Muscle of leg (tissue), 16 donors: Measurements from ENCODE around the gene PLPP2. TPM values are rescaled to one million over a fixed set of nuclear protein-coding genes. Genes with fewer than 3 reads are reported as not detected.

ENCODE experiments used
- DNase-seq: peaks from one replicate; pipeline ENCODE4 v3.0.0; 2013
- H3K27ac ChIP-seq: one replicate; pipeline ENCODE4 v1.5.1; 2013; ENCODE audit warnings: mild to moderate bottlenecking, low read length, control low read depth
- H3K27me3 ChIP-seq: one replicate; pipeline ENCODE4 v1.6.1; 2013; ENCODE audit warnings: low read length; ENCODE audit not compliant: control insufficient read depth, insufficient read depth
- H3K36me3 ChIP-seq: one replicate; pipeline ENCODE4 v1.6.1; 2013; ENCODE audit warnings: low read length; ENCODE audit not compliant: control insufficient read depth, insufficient read depth
- H3K4me1 ChIP-seq: one replicate; pipeline ENCODE4 v1.6.1; 2013; ENCODE audit warnings: low read length; ENCODE audit not compliant: control insufficient read depth, insufficient read depth
- H3K4me3 ChIP-seq: one replicate; pipeline ENCODE4 v1.5.1; 2013; ENCODE audit warnings: low read length, control low read depth
- H3K9me3 ChIP-seq: replicated peaks from 2 replicates; pipeline ENCODE4 v1.6.1; 2013; ENCODE audit warnings: low read depth, low read length; ENCODE audit not compliant: control insufficient read depth
- WGBS: methylation state at CpG from one replicate; pipeline ENCODE4 v1.1.5; 2013; ENCODE audit warnings: missing lambda C conversion rate; ENCODE audit not compliant: insufficient coverage; 5-methylcytosine and 5-hydroxymethylcytosine counted together
- long read RNA-seq, 11 donors: transcript quantifications; one replicate each; lab custom pipeline, GENCODE V29; 2026
- polyA plus RNA-seq, 8 donors: library from polyadenylated mRNA; unstranded; fragments of 120-200 nt; gene quantifications; one replicate each; pipeline versions ENCODE4 v1.2.1 to v1.2.3, GENCODE V29; 2013; ENCODE audit warnings: inconsistent platforms in 1 of 8, low replicate concordance in 1 of 8; ENCODE audit not compliant: insufficient read length in 8 of 8, insufficient read depth in 1 of 8
- total RNA-seq: library from RNA; stranded (reverse); fragments of 120-200 nt; gene quantifications from one replicate; pipeline ENCODE4 v1.2.4, GENCODE V29; 2013

The PLPP2 gene
- total RNA-seq (0.58 TPM), polyA plus RNA-seq (1 to 10 TPM in 2 of 8 donors, under 1 TPM in 6; 0.21 to 1.6 (median 0.42) TPM)
- long read RNA-seq, donor 1, result 0 reads
- long read RNA-seq, donor 2, result 0 reads
- long read RNA-seq, donor 3, partial matches to known transcripts, result 0 of 1 reads
- long read RNA-seq, donor 3, other reads (novel, unspliced or antisense), result 0 of 1 reads
- long read RNA-seq, donor 4, result 0 reads
- long read RNA-seq, donor 5, result 0 reads
- long read RNA-seq, donor 6, result 0 reads
- long read RNA-seq, donor 7, result 0 reads
- long read RNA-seq, donor 8, result 0 reads
- long read RNA-seq, donor 9, result 0 reads
- long read RNA-seq, donor 10, result 0 reads
- long read RNA-seq, donor 11, result 0 reads

DNA sequence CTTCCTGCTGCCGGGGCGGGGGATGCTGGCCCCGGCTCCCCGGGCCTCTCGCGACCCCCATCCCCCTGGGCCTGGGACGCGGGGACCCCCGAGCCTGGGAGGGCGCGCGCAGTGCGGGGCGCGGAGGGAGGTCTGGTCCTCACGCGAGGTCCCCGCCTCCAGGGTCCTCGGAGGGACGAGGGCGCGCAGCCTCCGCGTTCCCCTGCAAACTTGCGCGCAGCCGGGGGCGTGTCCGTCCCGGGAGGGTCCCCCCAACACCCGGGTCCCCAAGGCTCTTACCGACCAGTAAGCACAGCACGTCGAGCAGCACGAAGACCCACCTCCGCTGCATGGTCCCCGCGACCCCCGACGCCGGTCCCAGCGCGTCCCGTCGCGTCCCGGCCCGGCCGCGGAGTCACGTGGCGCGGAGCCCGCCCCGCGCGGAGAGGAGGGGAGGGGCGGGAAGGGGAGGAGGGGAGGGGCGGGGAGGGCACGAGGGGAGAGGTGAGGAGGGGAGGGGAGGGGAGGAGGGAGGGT is at the start of gene PLPP2:
Gene PLPP2, minus strand, starts transcription at position 398 of the 516 bp plus-strand sequence. Its CDS starts 67 bp downstream, at position 331.
- H3K27ac ChIP-seq, result no peak within 1 kb of the TSS
- peaks cover 72% of the 10 kb centered on the region for H3K27me3 ChIP-seq
- no peaks in the 10 kb centered on the region for H3K36me3 ChIP-seq
- no peak within 1 kb of the TSS for H3K4me3 ChIP-seq
- H3K4me1 ChIP-seq, result peaks cover 25% of the 10 kb centered on the region
- WGBS, result under 1% methylated on average over 34 of the region's 60 CpGs
- no peaks in the 10 kb centered on the region for H3K9me3 ChIP-seq
- DNase-seq, result no peak

DNA sequence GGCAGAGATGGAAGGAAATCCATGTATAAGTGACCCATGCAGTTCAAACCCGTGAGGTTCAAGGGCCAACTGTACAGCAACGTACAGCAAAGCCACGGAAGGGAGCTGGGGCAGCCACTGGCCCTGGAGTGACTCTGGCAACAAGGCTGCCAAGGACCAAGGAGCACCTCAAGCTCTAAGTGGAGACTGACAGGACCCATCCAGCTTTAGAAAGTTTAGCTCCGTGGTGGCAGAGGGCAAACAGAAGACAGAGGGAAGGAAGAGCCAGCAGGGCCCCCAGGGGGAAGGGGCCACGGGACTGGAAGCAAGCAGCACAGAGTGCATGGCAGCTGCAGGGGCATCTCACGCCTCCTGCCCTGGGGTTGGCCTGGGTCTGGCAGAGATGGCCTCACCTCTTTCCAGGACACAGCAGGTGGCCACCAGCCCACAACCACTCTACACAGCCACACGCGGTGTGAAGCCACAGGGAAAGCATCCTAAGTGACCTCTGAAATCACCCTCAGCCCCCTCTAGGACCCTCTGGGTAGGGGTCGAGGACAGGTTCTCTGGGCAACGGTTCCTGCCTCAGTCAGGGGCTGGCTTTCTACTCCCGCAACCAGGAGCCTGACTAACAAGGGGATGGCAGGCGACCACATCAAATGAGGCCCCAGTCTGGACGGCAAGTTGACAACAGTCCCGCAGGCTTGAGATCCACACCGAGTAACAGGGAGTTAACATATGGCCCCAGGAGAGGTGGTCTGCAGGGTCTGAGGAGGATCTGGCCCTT is 49.6 kb upstream of the PLPP2 start:
- no peak for DNase-seq
- H3K27ac ChIP-seq, result no peak overlapping the region
- 53% methylated on average over 12 of the region's 15 CpGs for WGBS
- peaks cover 5% of the 10 kb centered on the region for H3K27me3 ChIP-seq
- H3K4me3 ChIP-seq, result no peak overlapping the region
- peaks cover 38% of the 10 kb centered on the region for H3K4me1 ChIP-seq
- H3K36me3 ChIP-seq, result peaks cover 29% of the 10 kb centered on the region
- H3K9me3 ChIP-seq, result no peaks in the 10 kb centered on the region

DNA sequence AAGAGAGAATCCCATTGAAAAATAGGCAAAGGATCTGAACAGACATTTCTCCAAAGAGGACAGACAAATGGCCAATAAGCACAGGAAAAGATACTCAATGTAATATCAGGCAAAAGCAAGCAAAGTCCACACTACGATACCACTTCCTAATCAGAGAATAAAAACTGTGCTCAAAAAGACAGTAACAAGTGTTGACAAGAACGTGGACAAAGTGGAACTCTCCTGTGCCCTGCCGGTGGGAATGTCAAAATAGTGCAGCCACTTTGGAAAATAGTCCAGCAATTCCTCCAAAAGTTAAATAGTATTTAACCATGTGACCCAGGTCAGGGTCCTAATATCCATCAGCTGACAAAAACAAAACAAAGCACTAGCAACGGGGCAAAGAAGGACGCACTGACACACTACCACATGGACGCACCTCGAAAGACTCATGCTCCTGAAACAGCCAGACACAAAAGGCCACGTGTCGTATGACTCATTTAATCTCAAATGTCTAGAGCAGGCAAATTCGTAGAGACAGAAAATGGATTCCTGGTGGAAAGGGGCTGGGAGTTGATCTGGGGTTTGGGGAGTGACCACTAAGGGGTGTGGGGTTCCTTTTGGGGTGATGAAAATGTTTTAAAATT is 48.2 kb upstream of the PLPP2 start:
- no peaks in the 10 kb centered on the region for H3K27me3 ChIP-seq
- H3K4me1 ChIP-seq, result peaks cover 34% of the 10 kb centered on the region
- 92% methylated on average over 4 of the region's 10 CpGs for WGBS
- no peak overlapping the region for H3K4me3 ChIP-seq
- no peak for DNase-seq
- H3K9me3 ChIP-seq, result no peaks in the 10 kb centered on the region
- H3K36me3 ChIP-seq, result peaks cover 43% of the 10 kb centered on the region
- no peak overlapping the region for H3K27ac ChIP-seq

DNA sequence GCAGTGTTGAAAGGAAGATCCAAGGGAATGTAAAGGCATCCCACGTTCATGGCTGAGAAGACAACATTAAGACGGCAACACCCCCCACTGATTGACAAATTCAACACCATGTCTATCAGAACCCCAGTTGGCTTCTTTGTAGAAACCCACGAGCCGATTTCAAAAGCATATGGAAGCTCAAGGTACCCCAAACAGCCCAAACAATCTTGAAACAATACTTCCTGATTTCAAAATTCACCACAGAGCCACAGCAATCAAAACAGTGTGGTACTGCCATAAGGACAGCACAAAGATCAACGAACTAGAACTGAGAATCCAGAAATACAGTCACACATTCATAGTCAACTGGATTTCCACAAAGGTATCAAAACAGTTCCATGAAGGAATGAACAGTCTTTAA is 47.2 kb upstream of the PLPP2 start:
- peaks cover 48% of the 10 kb centered on the region for H3K36me3 ChIP-seq
- DNase-seq, result no peak
- no peak overlapping the region for H3K27ac ChIP-seq
- H3K9me3 ChIP-seq, result no peaks in the 10 kb centered on the region
- H3K27me3 ChIP-seq, result no peaks in the 10 kb centered on the region
- peaks cover 29% of the 10 kb centered on the region for H3K4me1 ChIP-seq
- H3K4me3 ChIP-seq, result no peak overlapping the region
- 91% methylated on average over 4 of the region's 5 CpGs for WGBS

DNA sequence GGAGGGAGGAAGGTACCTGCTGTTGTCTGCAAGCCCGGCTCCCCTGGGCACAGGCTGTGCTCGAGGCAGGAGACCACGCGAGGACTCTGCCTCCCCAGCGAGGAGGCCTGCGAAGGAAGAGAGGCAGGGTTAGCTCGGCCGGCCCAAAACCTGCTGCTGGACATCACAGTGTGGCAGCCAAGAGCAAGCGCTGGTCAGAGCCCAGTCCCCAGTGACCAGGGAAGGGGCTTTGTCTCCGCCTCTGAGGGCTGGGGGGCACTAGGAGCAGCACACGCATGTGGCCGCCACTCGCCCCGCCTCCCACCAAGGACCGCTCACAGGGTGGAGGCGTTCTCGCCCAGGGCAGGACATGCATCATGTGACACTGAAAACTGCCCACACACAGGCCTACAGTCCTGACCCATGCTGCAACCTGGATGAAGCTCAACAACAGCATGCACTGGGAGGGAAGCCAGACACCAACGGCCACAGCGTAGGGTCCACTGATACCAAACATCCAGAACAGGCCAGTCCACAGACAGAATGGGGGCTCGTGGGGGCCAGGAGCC is 44.9 kb upstream of the PLPP2 start:
- DNase-seq, result no peak
- H3K9me3 ChIP-seq, result no peaks in the 10 kb centered on the region
- H3K27me3 ChIP-seq, result no peaks in the 10 kb centered on the region
- H3K27ac ChIP-seq, result no peak overlapping the region
- H3K36me3 ChIP-seq, result peaks cover 41% of the 10 kb centered on the region
- 73% methylated on average over 17 of the region's 20 CpGs for WGBS
- H3K4me1 ChIP-seq, result peaks cover 8% of the 10 kb centered on the region
- H3K4me3 ChIP-seq, result no peak overlapping the region

DNA sequence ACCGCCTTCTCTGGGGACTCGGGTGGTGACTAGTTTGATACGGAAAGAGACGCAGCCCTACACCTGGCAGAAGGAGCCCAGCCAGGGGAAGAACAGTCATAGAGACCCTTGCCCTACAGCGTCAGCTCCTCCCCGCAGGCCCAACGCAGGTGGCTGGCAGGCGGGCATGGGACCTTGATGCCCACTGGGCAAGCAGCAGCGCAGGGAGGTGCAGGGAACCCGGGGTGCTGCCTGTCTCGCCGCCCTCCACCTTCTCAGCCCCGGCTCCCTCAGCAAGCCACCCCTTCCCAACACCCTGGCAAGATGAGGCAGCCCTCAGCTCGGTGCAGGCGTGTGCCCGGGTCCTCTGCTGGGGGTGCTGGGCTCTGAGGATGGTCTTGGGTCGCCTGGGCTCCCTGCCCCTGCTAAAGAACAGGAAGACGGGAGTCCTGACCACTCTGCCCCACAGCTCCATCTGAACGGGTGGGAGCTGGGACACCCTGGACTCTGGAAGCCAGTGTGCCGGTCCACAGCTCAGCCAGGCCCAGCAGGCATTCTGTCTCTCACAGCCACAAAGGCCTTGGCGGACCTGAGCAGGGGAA is 44.4 kb upstream of the PLPP2 start:
- Histone ChIP-seq H3K9me3 (no peaks in the 10 kb centered on the region), H3K4me3 (no peak overlapping the region), H3K36me3 (peaks cover 42% of the 10 kb centered on the region), H3K27ac (no peak overlapping the region), H3K4me1 (peaks cover 2% of the 10 kb centered on the region), H3K27me3 (no peaks in the 10 kb centered on the region)
- WGBS, result 87% methylated on average over 9 of the region's 21 CpGs
- no peak for DNase-seq

DNA sequence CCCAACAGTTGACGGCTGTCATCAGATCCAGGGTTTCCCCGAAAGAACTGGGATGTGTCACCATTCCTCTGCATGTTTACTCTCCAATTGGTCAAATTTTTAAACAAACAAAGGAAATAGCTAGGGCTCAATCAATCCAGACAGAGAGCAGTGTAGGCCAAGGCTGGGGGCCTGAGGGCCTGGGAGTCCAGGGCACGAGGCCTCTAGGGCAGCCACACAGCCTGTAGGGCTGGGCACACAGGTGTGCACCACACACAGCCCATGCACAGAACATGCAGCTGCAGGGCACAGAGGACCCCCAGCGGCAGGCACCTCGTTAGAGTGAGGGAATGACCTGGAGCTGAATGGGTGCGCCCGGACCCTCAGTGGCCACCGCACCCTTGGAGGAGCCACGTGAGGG is 43.9 kb upstream of the PLPP2 start:
- WGBS, result 90% methylated on average over 8 of the region's 9 CpGs
- H3K4me1 ChIP-seq, result no peaks in the 10 kb centered on the region
- no peaks in the 10 kb centered on the region for H3K9me3 ChIP-seq
- no peak overlapping the region for H3K27ac ChIP-seq
- no peak overlapping the region for H3K4me3 ChIP-seq
- H3K27me3 ChIP-seq, result no peaks in the 10 kb centered on the region
- DNase-seq, result no peak
- H3K36me3 ChIP-seq, result peaks cover 42% of the 10 kb centered on the region

DNA sequence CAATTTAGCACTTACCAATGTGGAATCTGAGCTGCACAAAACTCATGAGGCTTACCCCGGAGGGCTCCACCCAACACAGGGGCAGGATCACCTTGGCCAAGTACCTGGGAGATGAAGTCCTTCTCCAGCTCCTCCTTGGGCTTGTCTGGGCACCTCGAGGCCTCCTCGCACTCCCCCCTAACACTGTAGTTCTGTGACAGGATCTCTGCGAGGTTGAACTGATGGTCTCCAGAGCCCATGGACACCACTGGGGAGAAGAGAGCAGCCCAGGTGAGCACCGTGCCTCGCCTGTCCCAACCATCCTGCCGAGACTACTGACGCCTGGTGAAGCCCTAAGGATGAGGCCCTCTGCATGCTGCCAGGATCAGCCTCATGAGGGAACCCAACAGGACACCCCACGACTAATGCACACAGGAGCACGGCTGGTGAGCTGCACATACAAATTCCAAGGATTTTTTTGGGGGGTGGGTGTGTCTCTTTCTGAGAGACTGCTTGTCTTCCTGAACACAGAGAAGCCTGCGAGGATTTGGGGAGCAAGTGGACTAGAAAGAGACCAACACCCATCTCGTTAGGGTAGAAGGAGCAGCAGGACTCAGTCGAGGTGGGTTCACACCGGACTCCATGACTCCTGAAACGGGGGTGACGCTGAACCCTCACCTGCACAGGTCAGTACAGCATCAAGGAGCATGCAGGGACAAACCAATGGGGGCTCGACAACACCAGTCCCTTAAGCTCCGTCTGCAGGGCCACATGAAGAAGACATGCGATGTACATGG is 43.3 kb upstream of the PLPP2 start:
- Histone ChIP-seq H3K27me3 (no peaks in the 10 kb centered on the region), H3K9me3 (no peaks in the 10 kb centered on the region), H3K27ac (no peak overlapping the region), H3K36me3 (peaks cover 45% of the 10 kb centered on the region), H3K4me3 (no peak overlapping the region), H3K4me1 (no peaks in the 10 kb centered on the region)
- DNase-seq, result no peak
- WGBS, result 93% methylated on average over 16 of the region's 19 CpGs

DNA sequence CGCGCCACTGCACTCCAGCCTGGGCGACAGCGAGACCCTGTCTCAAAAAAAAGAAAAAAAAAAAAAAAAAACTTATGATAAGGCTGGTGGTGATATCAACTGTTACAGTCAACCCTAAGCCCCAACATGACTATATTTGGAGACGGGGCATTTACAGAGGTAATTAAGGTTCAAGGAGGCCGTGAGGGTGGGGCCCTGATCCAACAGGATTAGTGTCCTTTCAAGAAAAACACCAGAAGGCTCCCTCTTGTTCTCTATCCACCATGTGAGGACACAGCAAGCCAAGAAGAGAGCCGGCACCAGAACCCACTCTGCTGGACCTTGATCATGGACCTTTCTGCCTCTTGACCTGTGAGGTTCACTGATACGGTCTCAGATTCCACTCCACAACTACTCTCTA is 39.3 kb upstream of the PLPP2 start:
- DNase-seq, result no peak
- WGBS, result 100% methylated on average over 3 of the region's 8 CpGs

More for the DNA sequence above, 39.3 kb upstream of the PLPP2 start:
- Histone ChIP-seq H3K27me3 (no peaks in the 10 kb centered on the region), H3K36me3 (peaks cover 75% of the 10 kb centered on the region), H3K9me3 (peaks cover 16% of the 10 kb centered on the region), H3K4me1 (no peaks in the 10 kb centered on the region), H3K27ac (no peak overlapping the region), H3K4me3 (no peak overlapping the region)
